ENCODE data around the gene NR2F1-AS1. TPM values are rescaled to one million over a fixed set of nuclear protein-coding genes. Genes with fewer than 3 reads are reported as not detected.

NR2F1-AS1 gene
- total and polyA plus RNA-seq, 2 of the 4 experiments (the other 2 are of a cell fraction): 12.5 to 12.8 TPM

DNA sequence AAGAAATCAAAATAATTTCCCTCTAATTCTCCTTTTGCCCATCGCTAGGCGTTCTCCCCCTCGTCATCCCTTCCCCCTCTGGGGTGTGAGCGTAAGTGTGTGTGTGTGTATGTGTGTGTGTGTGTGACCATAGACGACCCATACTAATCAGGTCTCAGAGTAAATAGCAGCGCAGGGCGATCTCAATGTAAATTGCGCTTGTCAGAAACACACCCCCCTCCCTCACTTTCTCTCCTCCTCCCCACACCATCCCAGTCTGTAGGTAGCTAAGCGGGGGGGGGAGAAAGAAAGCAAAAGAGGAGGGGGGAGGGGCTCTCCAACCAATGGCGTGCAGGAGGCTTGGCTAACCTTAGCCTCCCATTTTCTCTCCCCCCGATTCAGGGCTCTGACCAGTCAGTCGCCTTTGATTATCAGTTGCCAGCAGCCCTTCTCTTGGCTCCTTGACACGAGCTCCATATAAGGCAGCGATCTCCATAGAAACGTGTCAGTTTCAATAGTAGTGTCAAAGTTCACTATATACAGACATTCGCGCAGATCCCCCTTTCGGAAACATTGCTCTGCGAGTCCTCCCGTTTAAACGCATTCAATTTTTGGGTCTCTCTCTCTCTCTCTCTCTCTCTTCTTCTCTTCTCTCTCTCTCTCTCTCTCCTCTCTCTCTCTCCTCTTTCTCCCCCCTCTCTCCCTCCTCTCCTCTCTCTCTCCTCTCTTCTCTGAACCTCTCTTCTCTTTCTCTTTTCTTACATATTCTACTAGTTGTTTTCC is 1.8 kb upstream of the NR2F1-AS1 start, which contains the start of gene NR2F1:
NR2F1 (plus strand) TSS at position 546 of the 762 bp plus-strand sequence. CDS start 1,802 bp downstream, outside the sequence.
- H2BK5ac ChIP-seq (ENCODE audit: low read depth, low read length, poor library complexity, severe bottlenecking): peak within 1 kb of the TSS; percentile 92
- H2AK9ac ChIP-seq (replicated peaks; ENCODE audit: low read depth, low read length, poor library complexity): peak within 1 kb of the TSS; percentile 86
- peak; percentile 83 for TF ChIP-seq MAZ (IDR thresholded peaks at IDR 0.05; ENCODE audit: borderline replicate concordance, low read depth, low read length)
- TF ChIP-seq CEBPB (IDR thresholded peaks at IDR 0.05; ENCODE audit: low read depth, low read length): no peak
- no peak for TF ChIP-seq CHD1 (IDR thresholded peaks at IDR 0.05; ENCODE audit: low read depth, low read length)
- TF ChIP-seq POLR2A (IDR thresholded peaks at IDR 0.05; ENCODE audit: low read depth, low read length): peak; percentile 69
- TF ChIP-seq SMC3 (IDR thresholded peaks at IDR 0.05; ENCODE audit: low read depth, low read length): 0 out of 2 replicates have a peak, but pooled peaks have one; percentile 5
- TF ChIP-seq BHLHE40 (IDR thresholded peaks at IDR 0.05; ENCODE audit: low read depth, low read length): peak; percentile 18; the same call in 1 of the 2 replicates
- TF ChIP-seq, protein P1, sequence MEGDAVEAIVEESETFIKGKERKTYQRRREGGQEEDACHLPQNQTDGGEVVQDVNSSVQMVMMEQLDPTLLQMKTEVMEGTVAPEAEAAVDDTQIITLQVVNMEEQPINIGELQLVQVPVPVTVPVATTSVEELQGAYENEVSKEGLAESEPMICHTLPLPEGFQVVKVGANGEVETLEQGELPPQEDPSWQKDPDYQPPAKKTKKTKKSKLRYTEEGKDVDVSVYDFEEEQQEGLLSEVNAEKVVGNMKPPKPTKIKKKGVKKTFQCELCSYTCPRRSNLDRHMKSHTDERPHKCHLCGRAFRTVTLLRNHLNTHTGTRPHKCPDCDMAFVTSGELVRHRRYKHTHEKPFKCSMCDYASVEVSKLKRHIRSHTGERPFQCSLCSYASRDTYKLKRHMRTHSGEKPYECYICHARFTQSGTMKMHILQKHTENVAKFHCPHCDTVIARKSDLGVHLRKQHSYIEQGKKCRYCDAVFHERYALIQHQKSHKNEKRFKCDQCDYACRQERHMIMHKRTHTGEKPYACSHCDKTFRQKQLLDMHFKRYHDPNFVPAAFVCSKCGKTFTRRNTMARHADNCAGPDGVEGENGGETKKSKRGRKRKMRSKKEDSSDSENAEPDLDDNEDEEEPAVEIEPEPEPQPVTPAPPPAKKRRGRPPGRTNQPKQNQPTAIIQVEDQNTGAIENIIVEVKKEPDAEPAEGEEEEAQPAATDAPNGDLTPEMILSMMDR (conservative IDR thresholded peaks at IDR 0.05; ENCODE audit: low read depth, low read length): 0 out of 2 replicates have a peak, but pooled peaks have one; percentile 23
- TF ChIP-seq NFE2L2 (IDR thresholded peaks at IDR 0.05; ENCODE audit: low read depth, low read length): 0 out of 2 replicates have a peak, but pooled peaks have one; percentile 5
- H3K4me1 ChIP-seq (ENCODE audit: control insufficient read depth, insufficient read depth, low read length): no peaks in the 10 kb centered on the region
- dilution Hi-C loops (cut with HindIII; ENCODE audit: low sequenced_read_pairs, unreplicated experiment) (no loop called here), in situ Hi-C loops (cut with MboI; ENCODE audit: low sequenced_read_pairs) (loop anchor here (10.0 to 25.0 kb wide), 4 partner anchors 332 to 1271 kb away; no protein-coding TSS in a partner anchor), intact Hi-C loops (cut with micrococcal nuclease) (loop anchor here (2.0 to 10.0 kb wide), 8 partner anchors 218 to 1154 kb away; no protein-coding TSS in a partner anchor)
- BruUV-seq (replicated peaks): no TSS peak
- H3K9ac ChIP-seq (ENCODE audit: low read depth, low read length): peak within 1 kb of the TSS; percentile 96
- H3K23ac ChIP-seq (ENCODE audit: low read depth, low read length): peak within 1 kb of the TSS; percentile 34; the same call in 1 of the 2 replicates
- peak within 1 kb of the TSS; percentile 76 for H3K4ac ChIP-seq (ENCODE audit: low read depth, low read length)
- H3K36me3 ChIP-seq (ENCODE audit: control insufficient read depth, insufficient read depth, low read length): peaks cover 10% of the 10 kb centered on the region
- WGBS, 2 experiments (ENCODE audit: extremely low coverage in 2 of 2, insufficient read length in 1 of 2): 0% methylated on average over 8 of the region's 21 CpGs; no CpG with 5 or more reads in 1 of the 2 experiments
- peak within 1 kb of the TSS; percentile 19; the same call in 1 of the 2 replicates for H4K5ac ChIP-seq (ENCODE audit: low read depth, low read length)
- H2AFZ ChIP-seq (replicated peaks; ENCODE audit: low read length, poor library complexity): peak within 1 kb of the TSS; percentile 82
- no peak within 1 kb of the TSS; the same call in none of the 2 replicates for H2BK20ac ChIP-seq (ENCODE audit: low read depth, low read length)
- no peaks in the 10 kb centered on the region for H3K9me3 ChIP-seq (ENCODE audit: control insufficient read depth, insufficient read depth, low read length)
- peak within 1 kb of the TSS; percentile 76 for H3K18ac ChIP-seq (ENCODE audit: low read depth, low read length)
- peak within 1 kb of the TSS; percentile 99 for H3K4me3 ChIP-seq (ENCODE audit: insufficient read depth, low read depth, low read length)
- peak; percentile 45 for ATAC-seq (ENCODE audit: low read depth)
- peak within 1 kb of the TSS; percentile 69; the same call in 1 of the 2 replicates for H4K91ac ChIP-seq (ENCODE audit: insufficient read depth, low read depth, low read length)
- H4K20me1 ChIP-seq (ENCODE audit: insufficient read depth, low read length): no peaks in the 10 kb centered on the region; the same call in 1 of the 2 replicates
- peak within 1 kb of the TSS; percentile 75 for H2AK5ac ChIP-seq (ENCODE audit: low read depth, low read length)
- POLR2A ChIA-PET (ENCODE audit: unreplicated experiment): interaction anchor here (0.5 to 1.0 kb wide), 10 partner anchors 17 to 1126 kb away, joined by 3 to 14 read pairs (median 6); no protein-coding TSS in a partner anchor
- no peaks in the 10 kb centered on the region for H3K27me3 ChIP-seq (ENCODE audit: control insufficient read depth, insufficient read depth, low read length)
- peak within 1 kb of the TSS; percentile 28 to 36; a peak in 2 of 4 replicates for H4K8ac ChIP-seq (ENCODE audit: low read depth in 2 of 2, low read length in 2 of 2)
- peak; percentile 99 for DNase-seq
- peak within 1 kb of the TSS; percentile 71 for H3K14ac ChIP-seq (replicated peaks; ENCODE audit: low read depth, low read length)
- peak within 1 kb of the TSS; percentile 83; the same call in 2 of the 3 replicates for H2BK15ac ChIP-seq (ENCODE audit: low read depth, low read length)
- peak within 1 kb of the TSS; percentile 70 for H2BK120ac ChIP-seq (ENCODE audit: low read depth, low read length)
- H3K9me1 ChIP-seq (ENCODE audit: insufficient read depth, low read length): no peaks in the 10 kb centered on the region
- peaks cover 5 to 22% of the 10 kb centered on the region in 2 experiments; a peak in 3 of 4 replicates for H3K79me1 ChIP-seq (ENCODE audit: low read depth in 1 of 2, low read length in 2 of 2)
- H3K4me2 ChIP-seq (ENCODE audit: low read depth, low read length): peak within 1 kb of the TSS; percentile 83
- CTCF ChIA-PET: interaction anchor here (0.6 to 1.7 kb wide), 6 partner anchors 25 to 1245 kb away, joined by 3 to 10 read pairs (median 5); no protein-coding TSS in a partner anchor
- peak within 1 kb of the TSS; percentile 97 for H3K27ac ChIP-seq (ENCODE audit: insufficient read depth, low read length)
- H3K56ac ChIP-seq (ENCODE audit: extremely low read depth, insufficient read depth, low read length): peak within 1 kb of the TSS; percentile 79

All from IMR-90 (cell line).